HepG2 (cell line): ENCODE measurements around the gene ZBTB46. TPM values are rescaled to one million over a fixed set of nuclear protein-coding genes. Genes with fewer than 3 reads are reported as not detected.

Experiments used
- ATAC-seq: fragments of 200-7000 bp; cut with Tn5 transposase; 3 replicates; pipeline ENCODE4 v1.9.1; 2020; ENCODE audit warnings: mild to moderate bottlenecking, moderate library complexity
- BruUV-seq: library from RNA; stranded (reverse); fragments of 400-500 nt; replicated peaks from 2 replicates; lab custom pipeline; 2021; lab: Mats Ljungman, UMichigan
- CTCF ChIA-PET: fragments of 300-600 bp; formaldehyde crosslinking; extraction: SDS; loops from one replicate; lab custom pipeline; 2021; ENCODE audit warnings: low total read pairs, inconsistent platforms, low intra/inter-chr PET ratio; lab: Yijun Ruan, JAX
- POLR2A ChIA-PET: fragments of 350-600 bp; sonication (Branson Sonifier 250); formaldehyde crosslinking; loops from one replicate; lab custom pipeline; 2020; ENCODE audit warnings: antibody characterized with exemption, inconsistent platforms; lab: Yijun Ruan, JAX
- DNase-seq: peaks from one replicate; pipeline ENCODE4 v3.0.0-alpha.2; 2015; ENCODE audit warnings: low spot score
- FAIRE-seq: peaks from 3 replicates; lab custom pipeline; 2011; peaks lifted over from hg19 to GRCh38; lab: Jason Lieb, UNC
- H2AFZ ChIP-seq: one replicate; pipeline ENCODE4 v1.6.1; 2011; ENCODE audit warnings: low read length, inconsistent platforms
- H3K27ac ChIP-seq: fragments of 300-600 bp; 3 replicates; pipeline ENCODE4 v1.8.0; 2011; ENCODE audit warnings: mixed run types, mild to moderate bottlenecking, mixed read lengths, low read length, inconsistent platforms; ENCODE audit not compliant: insufficient read depth; ENCODE audit errors: extremely low read length
- H3K27me3 ChIP-seq, 2 experiments: fragments of 200-600 bp in 1 of 2; 2 replicates in 1 of 2; 3 replicates in 1 of 2; pipeline versions ENCODE4 v1.6.0 to v1.8.0; 2011; ENCODE audit warnings: low read length in 2 of 2, mild to moderate bottlenecking in 2 of 2, moderate library complexity in 2 of 2, inconsistent platforms in 1 of 2; ENCODE audit not compliant: insufficient read depth in 2 of 2, control insufficient read depth in 1 of 2
- H3K36me3 ChIP-seq, 2 experiments: fragments of 200-600 bp in 1 of 2; replicated peaks in 1 of 2; 2 replicates in 1 of 2; 3 replicates in 1 of 2; pipeline versions ENCODE4 v1.5.1 to v1.8.0; 2011; ENCODE audit warnings: low read length in 2 of 2, inconsistent platforms in 1 of 2; ENCODE audit not compliant: insufficient read depth in 2 of 2, control insufficient read depth in 1 of 2
- H3K4me1 ChIP-seq: 2 replicates; pipeline ENCODE4 v1.5.1; 2012; ENCODE audit warnings: low read length, inconsistent platforms; ENCODE audit not compliant: insufficient read depth
- H3K4me2 ChIP-seq: 2 replicates; pipeline ENCODE4 v1.6.0; 2011; ENCODE audit warnings: low read depth, low read length, inconsistent platforms
- H3K4me3 ChIP-seq, 3 experiments: fragments of 200-600 bp in 1 of 3; sonication (generic), shearing (Covaris generic) in 1 of 3; replicated peaks in 1 of 3; 2 replicates each; pipeline ENCODE4 v1.5.1; 2011 to 2016; ENCODE audit warnings: low read length in 3 of 3, inconsistent platforms in 2 of 3, low read depth in 2 of 3, mild to moderate bottlenecking in 2 of 3, control low read depth in 1 of 3, mixed read lengths in 1 of 3; ENCODE audit not compliant: insufficient read depth in 1 of 3
- H3K79me2 ChIP-seq: one replicate; pipeline ENCODE4 v1.6.1; 2011; ENCODE audit warnings: low read length, inconsistent platforms; ENCODE audit not compliant: insufficient read depth
- H3K9ac ChIP-seq: 2 replicates; pipeline ENCODE4 v1.6.0; 2011; ENCODE audit warnings: mild to moderate bottlenecking, low read depth, low read length, inconsistent platforms; ENCODE audit not compliant: insufficient read depth
- H3K9me3 ChIP-seq: 2 replicates; pipeline ENCODE4 v1.5.1; 2012; ENCODE audit warnings: mild to moderate bottlenecking, low read length
- H4K20me1 ChIP-seq: 2 replicates; pipeline ENCODE4 v1.6.0; 2011; ENCODE audit warnings: inconsistent platforms, mild to moderate bottlenecking, low read length, moderate library complexity; ENCODE audit not compliant: insufficient read depth
- ARNT ChIP-seq: fragments of 450-650 bp; IDR thresholded peaks from 2 replicates; pipeline ENCODE4 v1.6.1; 2017
- BORCS8-MEF2B ChIP-seq: sonication (generic); formaldehyde crosslinking; IDR thresholded peaks from 2 replicates; pipeline ENCODE4 v1.8.0; 2022; ENCODE audit warnings: mild to moderate bottlenecking, missing genetic modification reagents
- BRF2 ChIP-seq: sonication (generic); formaldehyde crosslinking; IDR thresholded peaks from 2 replicates; pipeline ENCODE4 v1.8.1; 2022; ENCODE audit warnings: mild to moderate bottlenecking, missing genetic modification reagents
- CBX1 ChIP-seq: IDR thresholded peaks from one replicate; pipeline ENCODE4 v1.6.1; 2016; ENCODE audit warnings: antibody characterized with exemption, low read depth
- E2F2 ChIP-seq: sonication (generic); formaldehyde crosslinking; IDR thresholded peaks from 2 replicates; pipeline ENCODE4 v1.4.0; 2020; ENCODE audit warnings: missing genetic modification reagents, borderline replicate concordance
- FIP1L1 ChIP-seq: fragments of 200-400 bp; formaldehyde crosslinking; IDR thresholded peaks from 2 replicates; pipeline ENCODE4 v1.6.1; 2018; ENCODE audit warnings: low read depth, mild to moderate bottlenecking, low read length, moderate library complexity, borderline replicate concordance; ENCODE audit not compliant: insufficient read depth
- FOXM1 ChIP-seq: sonication (generic); formaldehyde crosslinking; IDR thresholded peaks from 2 replicates; pipeline ENCODE4 v1.5.0; 2020; ENCODE audit warnings: missing genetic modification reagents
- FUBP1 ChIP-seq: sonication (generic); formaldehyde crosslinking; IDR thresholded peaks from 2 replicates; pipeline ENCODE4 v1.5.1; 2020; ENCODE audit warnings: missing genetic modification reagents, mild to moderate bottlenecking, borderline replicate concordance
- HCFC1 ChIP-seq: fragments of 150-350 bp; IDR thresholded peaks from 2 replicates; pipeline ENCODE4 v1.6.1; 2014; ENCODE audit warnings: low read depth, low read length
- HDAC6 ChIP-seq: fragments of 200-600 bp; sonication (generic); IDR thresholded peaks from 2 replicates; pipeline ENCODE4 v1.7.0; 2017; ENCODE audit warnings: mild to moderate bottlenecking, antibody characterized with exemption, low read length, low read depth
- MED1 ChIP-seq: sonication (generic); formaldehyde crosslinking; IDR thresholded peaks from 2 replicates; pipeline ENCODE4 v1.4.0; 2020; ENCODE audit warnings: missing genetic modification reagents
- PCBP1 ChIP-seq: fragments of 200-400 bp; formaldehyde crosslinking; IDR thresholded peaks from 2 replicates; pipeline ENCODE4 v1.6.1; 2017; ENCODE audit warnings: mild to moderate bottlenecking, low read depth, low read length, borderline replicate concordance
- PRMT3 ChIP-seq: sonication (generic); formaldehyde crosslinking; IDR thresholded peaks from 2 replicates; pipeline ENCODE4 v1.8.1; 2022; ENCODE audit warnings: low read depth, mild to moderate bottlenecking, moderate library complexity, missing genetic modification reagents, borderline replicate concordance
- SMARCE1 ChIP-seq: fragments of 450-650 bp; IDR thresholded peaks from 2 replicates; pipeline ENCODE4 v1.6.1; 2017; ENCODE audit warnings: borderline replicate concordance
- XBP1 ChIP-seq: sonication (generic); formaldehyde crosslinking; IDR thresholded peaks from 2 replicates; pipeline ENCODE4 v1.5.0; 2020; ENCODE audit warnings: missing genetic modification reagents
- ZNF335 ChIP-seq: sonication (generic); formaldehyde crosslinking; IDR thresholded peaks from 2 replicates; pipeline ENCODE4 v1.4.0; 2020; ENCODE audit warnings: missing genetic modification reagents
- ZNF563 ChIP-seq: sonication (generic); formaldehyde crosslinking; IDR thresholded peaks from 2 replicates; pipeline ENCODE4 v1.8.0; 2022; ENCODE audit warnings: mild to moderate bottlenecking, moderate library complexity, missing genetic modification reagents
- ZSCAN5A ChIP-seq: sonication (generic); formaldehyde crosslinking; IDR thresholded peaks from 2 replicates; pipeline ENCODE4 v1.8.0; 2022; ENCODE audit warnings: mild to moderate bottlenecking, missing genetic modification reagents, borderline replicate concordance
- WGBS: methylation state at CpG from one replicate; pipeline ENCODE4 v1.1.6; 2017; ENCODE audit warnings: low lambda C conversion rate; 5-methylcytosine and 5-hydroxymethylcytosine counted together
- in situ Hi-C: cut with HindIII; loops from 2 replicates; pipeline ENCODE4 v1.10.0; 2017; ENCODE audit warnings: low pct_unique_long_range_greater_than_20kb; ENCODE audit not compliant: extremely low pct_ligation_motif_present
- intact Hi-C: fragments of 100-400 bp; cut with micrococcal nuclease; formaldehyde crosslinking; loops from one replicate; pipeline ENCODE4 v1.10.0; 2022; ENCODE audit not compliant: unreplicated experiment
- polyA plus RNA-seq, 8 experiments: library from polyadenylated mRNA; depleted of rRNA in 3 of 8; stranded (reverse) in 7 of 8; unstranded in 1 of 8; fragments of >200 nt; fragmentation: Illumina TruSeq in 4 of 8; extraction: Trizol in 4 of 8; gene quantifications; 2 replicates each; pipeline versions ENCODE4 v1.2.1 to v1.2.3, GENCODE V29; 2011 to 2016; ENCODE audit warnings: low read depth in 4 of 8, missing spikeins in 1 of 8, mixed read lengths in 1 of 8; ENCODE audit not compliant: insufficient read depth in 1 of 8
- total RNA-seq, 5 experiments: library from RNA; depleted of rRNA; stranded (reverse); fragments of >200 nt; fragmentation: Illumina TruSeq; extraction: Trizol; gene quantifications; 2 replicates each; pipeline ENCODE4 v1.2.3, GENCODE V29; 2016; ENCODE audit warnings: low read depth in 1 of 5

ZBTB46 gene
- total and polyA plus RNA-seq, 2 of the 13 experiments (the other 11 are each of a cell fraction or from before 2014, with no cell fraction given): 1.6 to 13.5 TPM

- in situ Hi-C loops: no loop called here
- peak overlapping the region in 1 of 3 experiments; percentile 32; a peak in 1 of 6 replicates for H3K4me3 ChIP-seq
- H3K27ac ChIP-seq: peak overlapping the region; percentile 93
- peaks cover 31% of the 10 kb centered on the region for H3K79me2 ChIP-seq
- no TSS peak for BruUV-seq
- H2AFZ ChIP-seq: no peak overlapping the region
- intact Hi-C loops: loop anchor here (5.0 kb wide), 1 partner anchor 198 kb away; the partner anchor contains the start of gene PTK6
- ATAC-seq (no peak), DNase-seq (no peak), FAIRE-seq (no peak)
- H3K9me3 ChIP-seq: no peaks in the 10 kb centered on the region
- no peak overlapping the region; the same call in 1 of the 2 replicates for H3K9ac ChIP-seq
- ChIA-PET CTCF (no interaction called here), POLR2A (interaction anchor here (2.7 to 7.3 kb wide), 4 partner anchors 8 to 129 kb away, joined by 9 to 190 read pairs (median 73); partner anchors contain the start of genes ARFRP1, TPD52L2 and ZGPAT)
- H3K36me3 ChIP-seq: peaks cover 30 to 37% of the 10 kb centered on the region in 2 experiments
- H3K27me3 ChIP-seq: no peaks in the 10 kb centered on the region
- H3K4me1 ChIP-seq: peaks cover 40% of the 10 kb centered on the region
- no peaks in the 10 kb centered on the region for H4K20me1 ChIP-seq
- peak overlapping the region; percentile 48 for H3K4me2 ChIP-seq
- WGBS: 79% methylated on average over 43 of the region's 48 CpGs
- TF ChIP-seq HCFC1 (no peak), PRMT3 (no peak), ZNF563 (CRISPR knock-in tag) (0 out of 2 replicates have a peak, but pooled peaks have one; percentile 25), ZNF335 (CRISPR knock-in tag) (no peak), PCBP1 (0 out of 2 replicates have a peak, but pooled peaks have one; percentile 66), FOXM1 (no peak), ARNT (no peak), ZSCAN5A (CRISPR knock-in tag) (no peak), BRF2 (CRISPR knock-in tag) (no peak), BORCS8-MEF2B (CRISPR knock-in tag) (no peak), SMARCE1 (no peak), FUBP1 (CRISPR knock-in tag) (no peak), XBP1 (CRISPR knock-in tag) (no peak), MED1 (CRISPR knock-in tag) (no peak), HDAC6 (no peak), CBX1 (no peak), E2F2 (CRISPR knock-in tag) (no peak), FIP1L1 (no peak)
Measured at GRCh38 chr20:63734946-63735858, 95.9 kb downstream of the ZBTB46 start.
